PFSK-1 (cell line): ENCODE results near the gene CCIN.

Source experiments
- POLR2AphosphoS5 ChIP-seq: IDR thresholded peaks from 2 replicates; pipeline ENCODE4 v1.6.1; 2012; ENCODE audit warnings: low read depth, mild to moderate bottlenecking, control low read depth, low read length, moderate library complexity
- REST ChIP-seq, 2 experiments: IDR thresholded peaks; 2 replicates each; pipeline versions ENCODE4 v1.6.1 to v1.8.0; 2011 to 2012; ENCODE audit warnings: low read depth in 2 of 2, low read length in 2 of 2, control low read depth in 1 of 2, inconsistent platforms in 1 of 2, mild to moderate bottlenecking in 1 of 2, moderate library complexity in 1 of 2; ENCODE audit not compliant: insufficient read depth in 1 of 2

- TF ChIP-seq REST (IDR thresholded peaks at IDR 0.05; ENCODE audit: insufficient read depth in 1 of 2, low read depth in 2 of 2, low read length in 2 of 2) (no peak), POLR2AphosphoS5 (no peak)
Observed at GRCh38 chr9:36174731-36175130, 5.5 kb downstream of the CCIN start.
